HCT116 (cell line): ENCODE measurements around the gene ZNF276. TPM values are rescaled to one million over a fixed set of nuclear protein-coding genes. Genes with fewer than 3 reads are reported as not detected.

Experiments used
- ATAC-seq: fragments of 200-7000 bp; cut with Tn5 transposase; 2 replicates; pipeline ENCODE4 v1.9.1; 2020; ENCODE audit warnings: mild to moderate bottlenecking, moderate library complexity
- BruUV-seq: library from RNA; stranded (reverse); fragments of 400-500 nt; replicated peaks from 2 replicates; lab custom pipeline; 2021; lab: Mats Ljungman, UMichigan
- CTCF ChIA-PET: fragments of 300-600 bp; sonication (Branson Sonifier 250); formaldehyde crosslinking; loops from one replicate; lab custom pipeline; 2021; ENCODE audit warnings: antibody characterized with exemption; lab: Charles Lee
- POLR2A ChIA-PET: fragments of 300-600, 350-600 bp; sonication (Branson Sonifier 250); formaldehyde crosslinking; loops from one replicate; lab custom pipeline; 2021; ENCODE audit warnings: antibody characterized with exemption; lab: Charles Lee
- RAD21 ChIA-PET, 2 experiments: fragments of 300-600 bp; sonication (Branson Sonifier 250); formaldehyde crosslinking; loops; one replicate each; lab custom pipeline; 2023; ENCODE audit warnings: low total read pairs in 2 of 2; ENCODE audit not compliant: uncharacterized antibody in 2 of 2, unreplicated experiment in 2 of 2, low non-redundant PET in 1 of 2; lab: Charles Lee
- DNase-seq: peaks from one replicate; pipeline ENCODE4 v3.0.0-alpha.2; 2010; ENCODE audit warnings: low read depth, low spot score
- H2AFZ ChIP-seq: fragments of 200-600 bp; shearing (Covaris generic), sonication (generic); 2 replicates; pipeline ENCODE4 v1.6.1; 2017; ENCODE audit warnings: low read depth, mixed run types, mixed read lengths, antibody characterized with exemption, low read length; ENCODE audit not compliant: poor library complexity, severe bottlenecking
- H3K27ac ChIP-seq: 2 replicates; pipeline ENCODE4 v1.5.1; 2012; ENCODE audit warnings: low read depth, low read length
- H3K27me3 ChIP-seq: fragments of 200-600 bp; sonication (generic); 2 replicates; pipeline ENCODE4 v1.6.1; 2016; ENCODE audit warnings: mixed run types, low read length, mixed read lengths; ENCODE audit not compliant: insufficient read depth
- H3K36me3 ChIP-seq, 2 experiments: fragments of 200-500 bp in 1 of 2; fragments of 200-600 bp in 1 of 2; sonication (Bioruptor generic) in 1 of 2; sonication (generic) in 1 of 2; 2 replicates each; pipeline versions ENCODE4 v1.5.1 to v1.6.1; 2014 to 2016; ENCODE audit warnings: low read length in 2 of 2, inconsistent platforms in 1 of 2, mixed read lengths in 1 of 2, mixed run types in 1 of 2; ENCODE audit not compliant: insufficient read depth in 2 of 2, control insufficient read depth in 1 of 2
- H3K4me1 ChIP-seq, 2 experiments: fragments of 200-600 bp in 1 of 2; sonication (generic) in 1 of 2; 2 replicates each; pipeline versions ENCODE4 v1.5.1 to v1.6.1; 2012 to 2017; ENCODE audit warnings: low read length in 2 of 2, inconsistent platforms in 1 of 2, mild to moderate bottlenecking in 1 of 2, mixed read lengths in 1 of 2, mixed run types in 1 of 2, moderate library complexity in 1 of 2; ENCODE audit not compliant: insufficient read depth in 2 of 2, control insufficient read depth in 1 of 2
- H3K4me2 ChIP-seq: fragments of 200-600 bp; sonication (generic); 2 replicates; pipeline ENCODE4 v1.6.1; 2017; ENCODE audit warnings: mixed run types, low read length, mixed read lengths
- H3K4me3 ChIP-seq, 2 experiments: fragments of 200-600 bp in 1 of 2; sonication (generic) in 1 of 2; replicated peaks in 1 of 2; 2 replicates each; pipeline ENCODE4 v1.5.1; 2011 to 2016; ENCODE audit warnings: low read length in 2 of 2, control low read depth in 1 of 2, low read depth in 1 of 2, mild to moderate bottlenecking in 1 of 2, mixed read lengths in 1 of 2, mixed run types in 1 of 2
- H3K79me2 ChIP-seq: fragments of 200-600 bp; sonication (generic); 2 replicates; pipeline ENCODE4 v1.6.1; 2017; ENCODE audit warnings: mild to moderate bottlenecking, mixed run types, low read length, moderate library complexity, mixed read lengths; ENCODE audit not compliant: insufficient read depth
- H3K9ac ChIP-seq: fragments of 200-600 bp; sonication (generic); 2 replicates; pipeline ENCODE4 v1.6.1; 2016; ENCODE audit warnings: low read length, mixed read lengths
- H3K9me2 ChIP-seq: fragments of 200-600 bp; sonication (generic), shearing (Covaris generic); 2 replicates; pipeline ENCODE4 v1.6.1; 2017; ENCODE audit warnings: mixed run types, mild to moderate bottlenecking, moderate library complexity; ENCODE audit not compliant: insufficient read depth
- H3K9me3 ChIP-seq, 2 experiments: fragments of 200-500 bp in 1 of 2; fragments of 200-600 bp in 1 of 2; sonication (Bioruptor generic) in 1 of 2; sonication (generic) in 1 of 2; 2 replicates each; pipeline ENCODE4 v1.6.1; 2014 to 2017; ENCODE audit warnings: low read length in 2 of 2, mixed read lengths in 2 of 2, inconsistent platforms in 1 of 2, low read depth in 1 of 2, mild to moderate bottlenecking in 1 of 2, mixed run types in 1 of 2, moderate library complexity in 1 of 2; ENCODE audit not compliant: control insufficient read depth in 1 of 2, insufficient read depth in 1 of 2
- H4K20me1 ChIP-seq: fragments of 200-600 bp; sonication (generic), shearing (Covaris generic); 2 replicates; pipeline ENCODE4 v1.6.1; 2017; ENCODE audit warnings: mixed run types, mild to moderate bottlenecking, moderate library complexity; ENCODE audit not compliant: insufficient read depth
- FOSL1 ChIP-seq: IDR thresholded peaks from 2 replicates; pipeline ENCODE4 v1.6.1; 2012; ENCODE audit warnings: low read depth
- POLR2A ChIP-seq: IDR thresholded peaks from 2 replicates; pipeline ENCODE4 v1.7.0; 2011; ENCODE audit warnings: borderline replicate concordance; ENCODE audit not compliant: insufficient read depth, insufficient read length; ENCODE audit errors: extremely low read depth
- POLR2AphosphoS5 ChIP-seq: IDR thresholded peaks from 2 replicates; pipeline ENCODE4 v1.6.1; 2011; ENCODE audit warnings: mild to moderate bottlenecking, low read depth, low read length, moderate library complexity
- TCF7L2 ChIP-seq: IDR thresholded peaks from 2 replicates; pipeline ENCODE4 v1.7.0; 2011; ENCODE audit warnings: borderline replicate concordance, inconsistent platforms; ENCODE audit not compliant: insufficient read depth, insufficient read length; ENCODE audit errors: extremely low read depth
- ZFX ChIP-seq: fragments of 450-650 bp; IDR thresholded peaks from 2 replicates; pipeline ENCODE4 v1.6.1; 2017
- intact Hi-C: fragments of 100-400 bp; cut with micrococcal nuclease; formaldehyde crosslinking; loops from 2 replicates; pipeline ENCODE4 v1.10.0; 2022
- total RNA-seq: library from RNA; stranded (reverse); gene quantifications from one replicate; pipeline ENCODE4 v1.2.1, GENCODE V29; 2021; ENCODE audit not compliant: unreplicated experiment
- TF ChIP-seq, protein P1 (sequence below): IDR thresholded peaks from 2 replicates; pipeline ENCODE4 v1.6.1; 2011; ENCODE audit warnings: mild to moderate bottlenecking, low read length, moderate library complexity; ENCODE audit not compliant: insufficient replicate concordance; ENCODE audit errors: extremely low read depth

ZNF276 gene
- total RNA-seq, 1 experiment from 2014 or later, result 49.9 TPM

DNA sequence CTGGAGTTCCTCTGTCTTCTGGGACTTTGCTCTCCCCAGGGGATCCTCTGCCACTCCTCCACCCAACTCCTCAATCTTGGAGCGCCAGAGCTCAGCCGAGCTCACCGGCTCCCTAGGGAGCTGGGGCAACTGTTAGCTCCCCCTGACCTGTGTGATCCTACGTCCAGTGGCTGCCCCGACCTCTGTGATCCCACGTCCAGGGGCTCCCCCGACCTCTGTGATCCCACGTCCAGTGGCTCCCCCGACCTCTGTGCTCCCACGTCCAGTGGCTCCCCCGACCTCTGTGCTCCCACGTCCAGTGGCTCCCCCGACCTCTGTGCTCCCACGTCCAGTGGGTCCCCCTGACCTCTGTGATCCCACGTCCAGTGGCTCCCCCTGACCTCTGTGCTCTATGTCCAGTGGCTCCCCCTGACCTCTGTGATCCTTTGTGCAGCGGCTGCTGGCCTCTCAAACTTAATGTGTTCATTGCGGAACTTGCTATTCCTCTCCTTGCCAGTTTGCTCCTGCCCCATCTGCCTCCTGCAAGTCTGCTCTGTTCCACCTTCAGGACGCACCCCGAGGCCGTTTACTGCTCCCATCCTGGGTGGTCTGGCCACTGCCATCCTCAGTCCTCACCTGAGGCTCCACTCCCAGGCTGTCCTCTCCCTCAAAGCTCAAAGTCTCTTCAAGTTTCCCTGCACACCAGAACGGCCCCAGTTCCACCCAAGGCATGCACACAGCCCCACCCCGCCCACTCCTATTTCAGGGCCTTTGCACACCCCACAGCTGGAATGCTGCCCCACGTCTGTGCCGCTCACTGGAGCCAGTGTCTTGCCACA is 3.4 kb upstream of the ZNF276 start:
- Histone ChIP-seq H3K9ac (no peak overlapping the region), H3K4me2 (peak overlapping the region; percentile 86; the same call in 1 of the 2 replicates), H3K9me2 (no peaks in the 10 kb centered on the region), H3K27ac (no peak overlapping the region; the same call in 1 of the 2 replicates), H3K79me2 (peaks cover 40% of the 10 kb centered on the region), H3K9me3 (no peaks in the 10 kb centered on the region), H3K4me3 (no peak overlapping the region), H2AFZ (no peak overlapping the region), H4K20me1 (peaks cover 3% of the 10 kb centered on the region; the same call in 1 of the 2 replicates), H3K36me3 (peaks cover 9 to 27% of the 10 kb centered on the region in 2 experiments), H3K27me3 (no peaks in the 10 kb centered on the region), H3K4me1 (peaks cover 20 to 68% of the 10 kb centered on the region in 2 experiments)
- intact Hi-C loops, result no loop called here
- RAD21 ChIA-PET, result no interaction called here
- DNase-seq (no peak), ATAC-seq (no peak)
- peak; percentile 37 for TF ChIP-seq POLR2AphosphoS5
- no peak for TF ChIP-seq FOSL1
- POLR2A ChIA-PET, result interaction anchor here (2.0 kb wide), 1 partner anchor 12 kb away, joined by 7 read pairs; no protein-coding TSS in a partner anchor
- CTCF ChIA-PET, result no interaction called here
- no TSS peak for BruUV-seq

DNA sequence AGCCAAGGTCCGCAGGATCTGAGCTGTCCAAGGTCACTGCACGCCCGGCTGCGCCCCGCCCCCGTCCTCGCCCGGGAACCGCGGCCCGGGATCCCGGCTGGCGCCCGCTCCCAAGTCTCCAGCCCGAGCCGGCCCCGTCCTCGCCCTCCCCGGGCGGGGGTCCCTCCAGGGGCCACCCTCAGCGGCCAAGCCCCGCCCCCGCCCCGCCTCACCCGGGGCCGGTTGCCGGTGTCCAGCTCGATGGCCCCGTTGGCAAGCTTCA is 855 bp upstream of the ZNF276 start:
- H3K9ac ChIP-seq, result peak overlapping the region; percentile 78
- CTCF ChIA-PET, result interaction anchor here (1.7 kb wide), 1 partner anchor 15 kb away, joined by 7 read pairs; no protein-coding TSS in a partner anchor
- peak; percentile 21 for ATAC-seq

More for the DNA sequence above, 855 bp upstream of the ZNF276 start:
- TF ChIP-seq TCF7L2 (peak; percentile 9), POLR2A (peak; percentile 16), ZFX (0 out of 2 replicates have a peak, but pooled peaks have one; percentile 34)
- TF ChIP-seq, protein P1, sequence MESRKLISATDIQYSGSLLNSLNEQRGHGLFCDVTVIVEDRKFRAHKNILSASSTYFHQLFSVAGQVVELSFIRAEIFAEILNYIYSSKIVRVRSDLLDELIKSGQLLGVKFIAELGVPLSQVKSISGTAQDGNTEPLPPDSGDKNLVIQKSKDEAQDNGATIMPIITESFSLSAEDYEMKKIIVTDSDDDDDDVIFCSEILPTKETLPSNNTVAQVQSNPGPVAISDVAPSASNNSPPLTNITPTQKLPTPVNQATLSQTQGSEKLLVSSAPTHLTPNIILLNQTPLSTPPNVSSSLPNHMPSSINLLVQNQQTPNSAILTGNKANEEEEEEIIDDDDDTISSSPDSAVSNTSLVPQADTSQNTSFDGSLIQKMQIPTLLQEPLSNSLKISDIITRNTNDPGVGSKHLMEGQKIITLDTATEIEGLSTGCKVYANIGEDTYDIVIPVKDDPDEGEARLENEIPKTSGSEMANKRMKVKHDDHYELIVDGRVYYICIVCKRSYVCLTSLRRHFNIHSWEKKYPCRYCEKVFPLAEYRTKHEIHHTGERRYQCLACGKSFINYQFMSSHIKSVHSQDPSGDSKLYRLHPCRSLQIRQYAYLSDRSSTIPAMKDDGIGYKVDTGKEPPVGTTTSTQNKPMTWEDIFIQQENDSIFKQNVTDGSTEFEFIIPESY, result no peak
- TF ChIP-seq, all 23 proteins: peak for 3
- H3K4me1 ChIP-seq, result peaks cover 28 to 58% of the 10 kb centered on the region in 2 experiments
- no TSS peak for BruUV-seq
- peaks cover 16 to 28% of the 10 kb centered on the region in 2 experiments; a peak in 3 of 4 replicates for H3K36me3 ChIP-seq
- no peak overlapping the region for H2AFZ ChIP-seq
- H3K9me3 ChIP-seq, result no peaks in the 10 kb centered on the region
- DNase-seq, result no peak
- ChIA-PET RAD21 (interaction anchor here in 1 of 2 experiments (0.9 kb wide), 1 partner anchor 20 kb away, joined by 4 read pairs; no protein-coding TSS in a partner anchor), POLR2A (interaction anchor here (1.5 to 1.6 kb wide), 2 partner anchors 10 to 15 kb away, joined by 6 to 12 read pairs; no protein-coding TSS in a partner anchor)
- no peaks in the 10 kb centered on the region for H3K27me3 ChIP-seq
- peaks cover 3% of the 10 kb centered on the region; the same call in 1 of the 2 replicates for H4K20me1 ChIP-seq
- H3K4me2 ChIP-seq, result peak overlapping the region; percentile 86
- intact Hi-C loops, result loop anchor here (2.0 kb wide), 1 partner anchor 96 kb away; the partner anchor contains the start of gene FANCA
- H3K9me2 ChIP-seq, result no peaks in the 10 kb centered on the region
- peak overlapping the region; percentile 97 for H3K27ac ChIP-seq
- H3K4me3 ChIP-seq, result peak overlapping the region; percentile 70 to 88
- H3K79me2 ChIP-seq, result peaks cover 35% of the 10 kb centered on the region; the same call in 1 of the 2 replicates
